ENCODE results near the gene WNT2B. TPM values are rescaled to one million over a fixed set of nuclear protein-coding genes. Genes with fewer than 3 reads are reported as not detected.

WNT2B gene
- total and polyA plus RNA-seq, 2 of the 8 experiments (the other 6 are each of a cell fraction or from before 2014, with no cell fraction given) = 0.33 to 2.0 TPM

DNA sequence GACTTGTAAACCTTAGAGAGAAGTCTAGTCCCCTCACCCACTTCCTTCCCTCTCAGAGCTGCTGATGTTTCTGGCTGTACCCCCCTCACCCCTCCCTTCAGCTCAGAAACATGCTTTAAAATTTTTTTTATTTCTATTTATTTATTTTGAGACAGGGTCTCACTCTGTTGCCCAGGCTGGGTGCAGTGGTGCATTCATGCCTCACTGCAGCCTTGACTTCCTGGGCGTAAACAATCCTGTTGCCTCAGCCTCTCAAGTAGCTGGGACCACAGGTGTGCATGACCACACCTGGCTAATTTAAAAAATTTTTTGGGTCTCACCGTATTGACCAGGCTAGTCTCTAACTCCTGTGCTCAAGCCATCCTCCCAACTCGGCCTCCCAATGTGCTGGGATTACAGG is 2.9 kb upstream of the WNT2B start:
- Histone ChIP-seq H4K8ac (ENCODE audit: extremely low read depth, insufficient read depth, low read length) (no peak overlapping the region), H3K79me1 (ENCODE audit: low read depth, low read length) (no peaks in the 10 kb centered on the region), H3K23ac (ENCODE audit: insufficient read length) (no peak overlapping the region), H3K4ac (replicated peaks; ENCODE audit: insufficient read length, low read depth, low read length) (no peak overlapping the region), H3K4me3 (ENCODE audit: extremely low read depth in 1 of 4, insufficient read depth in 2 of 4, low read depth in 3 of 4, low read length in 4 of 4) (no peak overlapping the region), H2AK5ac (ENCODE audit: low read depth, low read length) (no peak overlapping the region), H3K18ac (ENCODE audit: extremely low read depth, low read length) (no peak overlapping the region), H3K27me3 (replicated peaks in 1 of 4; ENCODE audit: control insufficient read depth in 3 of 4, extremely low read depth in 1 of 4, insufficient read depth in 3 of 4, low read length in 3 of 4) (peaks cover 40 to 97% (median 85%) of the 10 kb centered on the region in 4 experiments), H3K9ac (replicated peaks in 1 of 4; ENCODE audit: extremely low read depth in 1 of 4, low read depth in 3 of 4, low read length in 3 of 4) (no peak overlapping the region), H3K27ac (ENCODE audit: low read depth, low read length) (no peak overlapping the region), H3K56ac (replicated peaks; ENCODE audit: insufficient read length, low read depth, low read length) (no peak overlapping the region), H2AFZ (ENCODE audit: low read length) (no peak overlapping the region), H3K14ac (ENCODE audit: insufficient read length) (no peak overlapping the region), H4K5ac (ENCODE audit: insufficient read length, low read depth, low read length) (no peak overlapping the region), H2BK5ac (ENCODE audit: low read depth, low read length) (no peak overlapping the region), H4K20me1 (replicated peaks in 1 of 2; ENCODE audit: control insufficient read depth in 1 of 2, insufficient read depth in 2 of 2, low read length in 2 of 2) (peaks cover 0 to 3% of the 10 kb centered on the region in 2 experiments), H2BK15ac (ENCODE audit: low read length) (no peak overlapping the region), H3K36me3 (ENCODE audit: control insufficient read depth in 2 of 4, insufficient read depth in 4 of 4, low read length in 3 of 4) (no peaks in the 10 kb centered on the region; a peak in 1 of 8 replicates), H2BK12ac (ENCODE audit: low read depth, low read length) (no peak overlapping the region), H2BK120ac (replicated peaks; ENCODE audit: low read depth, low read length) (no peak overlapping the region), H3K4me1 (replicated peaks in 1 of 4; ENCODE audit: control insufficient read depth in 3 of 4, insufficient read depth in 4 of 4, low read length in 3 of 4) (peaks cover 6 to 24% (median 10%) of the 10 kb centered on the region in 4 experiments; a peak in 6 of 7 replicates), H2BK20ac (ENCODE audit: low read length) (no peak overlapping the region), H3K9me3 (ENCODE audit: insufficient read depth in 2 of 2, low read depth in 1 of 2, low read length in 1 of 2) (no peaks in the 10 kb centered on the region), H4K91ac (replicated peaks; ENCODE audit: insufficient read length, low read length) (no peak overlapping the region), H3K23me2 (ENCODE audit: low read depth, low read length) (peaks cover 22% of the 10 kb centered on the region), H3K4me2 (ENCODE audit: insufficient read depth in 1 of 2, low read depth in 2 of 2, low read length in 2 of 2) (no peak overlapping the region), H3K79me2 (ENCODE audit: control insufficient read depth in 1 of 2, insufficient read depth in 2 of 2, low read length in 2 of 2) (no peaks in the 10 kb centered on the region)
- FAIRE-seq (no peak), DNase-seq (ENCODE audit: low read depth in 1 of 2, low spot score in 2 of 2) (no peak)
- WGBS, 2 experiments (ENCODE audit: extremely low coverage in 1 of 2, insufficient coverage in 1 of 2, insufficient read length in 1 of 2, insufficient replicate concordance in 2 of 2, low coverage in 1 of 2, low lambda C conversion rate in 2 of 2, missing lambda C conversion rate in 1 of 2) = 82% methylated on average over 3 of the region's 3 CpGs; no CpG with 5 or more reads in 1 of the 2 experiments
- ChIA-PET CTCF (ENCODE audit: partially characterized antibody) (interaction anchor here (0.7 to 1.3 kb wide), 4 partner anchors 34 to 209 kb away, joined by 3 to 4 read pairs (median 3); no protein-coding TSS in a partner anchor), POLR2A (ENCODE audit: partially characterized antibody) (no interaction called here)
- TF ChIP-seq CREB1 (IDR thresholded peaks at IDR 0.05) (no peak), EGR1 (IDR thresholded peaks at IDR 0.05; ENCODE audit: borderline replicate concordance, low read depth, low read length) (no peak), CHD2 (IDR thresholded peaks at IDR 0.05; ENCODE audit: low read length) (no peak), TEAD4 (IDR thresholded peaks at IDR 0.05; ENCODE audit: low read depth, low read length) (no peak), SP2 (IDR thresholded peaks at IDR 0.05; ENCODE audit: low read length) (no peak), SRF (IDR thresholded peaks at IDR 0.05; ENCODE audit: low read depth, low read length) (no peak), POU5F1 (IDR thresholded peaks at IDR 0.05; ENCODE audit: low read depth, low read length) (no peak), BRCA1 (IDR thresholded peaks at IDR 0.05; ENCODE audit: low read depth, low read length) (no peak), CEBPB (IDR thresholded peaks at IDR 0.05; ENCODE audit: low read depth, low read length) (no peak), SIN3A (conservative IDR thresholded peaks at IDR 0.05 in 1 of 2, IDR thresholded peaks at IDR 0.05 in 1 of 2; ENCODE audit: low read depth in 1 of 2, low read length in 2 of 2) (no peak)
- TF ChIP-seq, protein P1, sequence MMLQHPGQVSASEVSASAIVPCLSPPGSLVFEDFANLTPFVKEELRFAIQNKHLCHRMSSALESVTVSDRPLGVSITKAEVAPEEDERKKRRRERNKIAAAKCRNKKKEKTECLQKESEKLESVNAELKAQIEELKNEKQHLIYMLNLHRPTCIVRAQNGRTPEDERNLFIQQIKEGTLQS (IDR thresholded peaks at IDR 0.05; ENCODE audit: insufficient read depth, low read depth, low read length) = no peak
- TF ChIP-seq, protein P2, sequence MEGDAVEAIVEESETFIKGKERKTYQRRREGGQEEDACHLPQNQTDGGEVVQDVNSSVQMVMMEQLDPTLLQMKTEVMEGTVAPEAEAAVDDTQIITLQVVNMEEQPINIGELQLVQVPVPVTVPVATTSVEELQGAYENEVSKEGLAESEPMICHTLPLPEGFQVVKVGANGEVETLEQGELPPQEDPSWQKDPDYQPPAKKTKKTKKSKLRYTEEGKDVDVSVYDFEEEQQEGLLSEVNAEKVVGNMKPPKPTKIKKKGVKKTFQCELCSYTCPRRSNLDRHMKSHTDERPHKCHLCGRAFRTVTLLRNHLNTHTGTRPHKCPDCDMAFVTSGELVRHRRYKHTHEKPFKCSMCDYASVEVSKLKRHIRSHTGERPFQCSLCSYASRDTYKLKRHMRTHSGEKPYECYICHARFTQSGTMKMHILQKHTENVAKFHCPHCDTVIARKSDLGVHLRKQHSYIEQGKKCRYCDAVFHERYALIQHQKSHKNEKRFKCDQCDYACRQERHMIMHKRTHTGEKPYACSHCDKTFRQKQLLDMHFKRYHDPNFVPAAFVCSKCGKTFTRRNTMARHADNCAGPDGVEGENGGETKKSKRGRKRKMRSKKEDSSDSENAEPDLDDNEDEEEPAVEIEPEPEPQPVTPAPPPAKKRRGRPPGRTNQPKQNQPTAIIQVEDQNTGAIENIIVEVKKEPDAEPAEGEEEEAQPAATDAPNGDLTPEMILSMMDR (IDR thresholded peaks at IDR 0.05; ENCODE audit: control extremely low read depth in 1 of 3, insufficient read depth in 1 of 3, low read depth in 1 of 3, low read length in 3 of 3) = no peak
